T-helper 1 cell treated with Interleukin-12 subunit alpha and Interleukin-12 subunit beta and Interleukin-4 antibody, amounts not matched to agents 30 ng/mL and 1 ng/mL, for 36 hours (primary cell): ENCODE results near the gene DKC1. TPM values are rescaled to one million over a fixed set of nuclear protein-coding genes. Genes with fewer than 3 reads are reported as not detected.
"Not testable (repeated sequence)": the region's sequence is repeated elsewhere in the genome, so short reads cannot be mapped to it uniquely, and the experiment has no call there.

Experiments used
- intact Hi-C: fragments of 100-400 bp; cut with micrococcal nuclease; formaldehyde crosslinking; loops from one replicate; pipeline ENCODE4 v1.15.1; 2024
- total RNA-seq: library from RNA; stranded (reverse); gene quantifications from 2 replicates; pipeline ENCODE4 v1.2.3, GENCODE V29; 2022

DKC1 gene
- total RNA-seq, 1 donor from 2014 or later: 86.0 TPM

DNA sequence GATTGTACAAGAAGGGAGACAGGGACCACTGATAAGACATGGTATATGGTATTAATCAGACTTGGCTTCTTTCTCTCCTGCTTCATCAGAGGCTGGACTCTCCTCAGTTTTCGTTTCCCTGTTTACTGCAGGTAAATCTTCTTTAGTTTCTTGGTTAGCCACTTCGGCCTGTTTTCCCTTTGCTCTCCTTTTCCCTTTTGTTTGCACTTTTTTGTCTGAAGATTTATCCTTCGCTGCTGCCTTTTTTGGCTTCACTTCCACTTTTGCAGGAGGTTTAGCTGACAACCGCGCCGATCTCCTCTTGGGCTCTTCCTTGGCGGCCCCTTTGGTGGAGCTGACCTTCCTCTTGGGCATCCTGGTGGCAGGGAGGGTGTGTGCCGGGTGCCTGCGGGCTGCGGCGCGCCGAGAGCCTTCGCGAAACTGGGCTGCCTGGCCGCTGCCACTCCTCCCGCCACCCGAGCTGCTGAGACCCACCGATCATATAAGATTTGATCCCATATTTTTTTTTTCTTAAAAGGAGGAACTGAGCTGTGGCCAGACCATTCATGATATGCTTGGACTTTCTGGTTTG lies 54.5 kb downstream of the DKC1 start:
- intact Hi-C loops: not testable (repeated sequence)

DNA sequence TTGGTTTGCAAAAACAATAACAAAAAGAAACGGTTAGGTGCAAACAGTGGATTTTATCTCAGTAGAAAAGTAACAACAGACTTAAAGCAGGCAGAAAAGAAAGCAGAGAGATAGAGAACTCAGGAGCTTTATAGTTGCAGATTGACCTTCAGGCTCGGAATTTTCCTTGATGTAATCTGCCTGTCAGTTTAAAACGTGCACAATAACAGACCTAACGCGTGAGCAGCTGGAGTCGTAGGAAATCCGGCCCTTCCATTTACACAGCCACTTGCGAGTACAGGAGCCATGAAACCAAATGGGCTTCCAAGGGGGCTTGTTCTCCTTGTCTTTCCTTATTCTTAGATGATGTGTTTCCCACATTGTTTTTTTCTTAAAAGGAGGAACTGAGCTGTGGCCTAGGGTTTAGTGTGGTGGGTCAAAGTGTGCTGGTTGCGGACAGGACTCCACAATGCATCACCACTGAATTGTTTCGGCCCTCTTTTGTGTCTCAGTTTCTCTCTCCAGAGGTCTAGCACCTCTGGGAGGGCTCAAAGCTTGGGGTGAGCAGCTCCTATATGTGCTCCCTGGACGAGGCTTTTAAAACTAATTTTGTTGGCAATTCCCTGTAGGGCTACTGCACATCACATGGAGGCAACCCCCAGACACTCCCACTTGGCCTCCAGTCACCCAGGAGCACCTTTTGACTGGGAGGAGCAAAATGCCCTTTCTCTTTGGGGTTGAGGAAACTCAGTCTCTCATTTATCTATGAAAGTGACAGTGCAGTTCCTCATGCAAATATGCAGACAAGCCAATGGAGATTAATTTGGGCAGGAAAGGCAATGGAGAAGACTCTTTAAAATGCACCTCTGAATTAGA lies 56.5 kb downstream of the DKC1 start:
- intact Hi-C loops: no loop called here

DNA sequence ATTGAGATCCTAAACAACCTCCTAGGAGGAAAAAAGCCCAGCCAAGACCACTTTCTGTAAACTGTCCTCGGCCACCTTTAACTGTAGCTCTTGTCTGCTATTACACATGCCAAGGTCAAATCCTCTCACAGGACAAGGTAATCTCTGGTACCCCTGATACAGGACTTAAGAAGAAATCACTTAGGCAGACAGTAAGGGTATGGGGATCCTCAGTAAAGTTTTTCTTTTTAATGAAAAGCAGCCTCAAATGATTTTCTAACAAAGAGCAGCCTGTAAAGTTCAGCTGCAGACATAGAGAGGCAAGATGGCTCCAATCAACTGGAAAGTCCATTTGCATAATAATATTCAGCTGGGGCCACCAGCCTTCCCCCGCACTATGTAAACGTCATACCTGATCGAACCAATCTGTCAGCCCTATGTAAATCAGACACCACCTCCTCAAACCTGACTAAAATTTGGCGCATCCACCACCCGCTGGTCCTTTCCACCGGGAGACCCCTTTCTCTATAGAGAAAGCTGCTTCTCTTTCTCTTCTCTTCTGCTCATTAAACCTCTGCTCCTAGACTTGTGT lies 57.2 kb downstream of the DKC1 start:
- intact Hi-C loops: no loop called here

DNA sequence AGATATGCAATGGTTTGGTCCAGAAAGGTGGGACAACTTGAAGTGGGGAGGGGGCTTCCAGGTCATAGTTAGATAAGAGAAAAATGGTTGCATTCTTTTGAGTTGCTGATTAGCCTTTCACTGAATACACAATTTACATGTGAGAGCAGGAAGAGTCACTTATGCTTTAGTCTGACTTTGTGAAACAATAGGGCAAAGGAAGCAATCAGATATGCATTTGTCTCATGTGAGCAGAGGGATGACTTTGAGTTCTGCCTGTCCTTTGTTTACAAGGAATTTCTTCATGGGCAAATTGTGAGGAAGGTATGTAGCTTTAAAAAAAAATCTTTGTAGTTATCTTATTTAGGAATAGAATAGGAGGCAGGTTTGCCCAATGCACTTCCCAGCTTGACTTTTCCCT lies 58.9 kb downstream of the DKC1 start:
- intact Hi-C loops: no loop called here

DNA sequence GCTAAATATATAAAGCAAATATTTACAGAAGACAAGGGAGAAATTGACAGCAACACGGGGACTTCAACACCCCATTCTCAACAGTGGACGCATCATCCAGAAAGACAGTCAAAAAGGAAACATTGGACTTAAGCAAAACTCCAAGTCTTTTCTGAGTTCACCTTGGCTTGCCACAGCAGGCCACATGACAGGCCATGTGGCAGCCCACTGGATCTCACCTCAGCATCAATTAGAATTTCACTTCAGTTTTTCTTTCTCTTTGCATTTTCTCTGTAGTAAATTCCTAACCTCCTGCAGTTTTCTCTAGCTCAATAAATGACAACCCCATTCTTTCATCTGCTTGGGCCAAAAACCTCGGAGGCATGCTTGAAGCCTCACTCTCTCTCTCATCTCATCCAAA lies 59.4 kb downstream of the DKC1 start:
- intact Hi-C loops: no loop called here

DNA sequence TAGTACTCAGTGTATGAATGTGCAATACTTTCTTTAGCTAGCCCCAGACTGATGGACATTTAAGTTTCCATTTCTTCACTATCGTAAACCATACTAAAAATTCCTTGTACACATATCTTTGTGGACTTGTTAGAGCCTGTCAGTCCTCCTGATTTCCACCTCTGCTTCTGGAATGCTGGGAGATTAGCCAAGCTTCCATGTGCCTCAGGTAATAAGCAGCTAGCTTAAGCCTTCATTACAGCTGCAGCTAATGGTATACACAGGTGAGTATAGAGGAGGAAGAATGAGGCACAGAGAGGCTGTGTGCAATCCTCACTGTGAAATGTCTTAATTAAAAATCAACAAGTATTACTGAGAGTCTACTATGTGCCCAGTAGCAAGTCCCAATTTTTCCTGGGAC lies 62.0 kb downstream of the DKC1 start:
- intact Hi-C loops: loop anchor here (5.0 kb wide), 1 partner anchor 107 kb away; no protein-coding TSS in a partner anchor

DNA sequence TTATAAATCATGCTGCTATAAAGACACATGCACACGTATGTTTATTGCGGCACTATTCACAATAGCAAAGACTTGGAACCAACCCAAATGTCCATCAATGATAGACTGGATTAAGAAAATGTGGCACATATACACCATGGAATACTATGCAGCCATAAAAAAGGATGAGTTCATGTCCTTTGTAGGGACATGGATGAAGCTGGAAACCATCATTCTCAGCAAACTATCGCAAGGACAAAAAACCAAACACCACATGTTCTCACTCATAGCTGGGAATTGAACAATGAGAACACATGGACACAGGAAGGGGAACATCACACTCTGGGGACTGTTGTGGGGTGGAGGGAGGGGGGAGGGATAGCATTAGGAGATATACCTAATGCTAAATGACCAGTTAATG lies 62.9 kb downstream of the DKC1 start:
- intact Hi-C loops: loop anchor here (5.0 kb wide), 1 partner anchor 108 kb away; no protein-coding TSS in a partner anchor

Other genes starting within 250 kb of the DKC1 start
- gene FAM3A, start 246.6 kb upstream of the DKC1 start, total RNA-seq: 30.9 and 31.0 TPM in 2 replicates
- 70.1 and 72.7 TPM in 2 replicates for gene G6PD, start 216.0 kb upstream of the DKC1 start, total RNA-seq
- gene IKBKG, start 215.2 kb upstream of the DKC1 start, total RNA-seq: 47.7 and 47.9 TPM in 2 replicates
- not detected in 2 replicates for gene CTAG1A, start 177.7 kb upstream of the DKC1 start, total RNA-seq
- not detected in 2 replicates for gene CTAG1B, start 143.6 kb upstream of the DKC1 start, total RNA-seq
- not detected in 2 replicates for gene CTAG2, start 109.3 kb upstream of the DKC1 start, total RNA-seq
- gene GAB3, start 11.8 kb upstream of the DKC1 start, total RNA-seq: 26.4 and 32.1 TPM in 2 replicates
- 46.1 and 47.4 TPM in 2 replicates for gene MPP1, start 42.6 kb downstream of the DKC1 start, total RNA-seq
- gene SMIM9, start 71.8 kb downstream of the DKC1 start, total RNA-seq: not detected in 2 replicates
- gene F8A1, start 123.5 kb downstream of the DKC1 start, total RNA-seq: 20.0 and 21.5 TPM in 2 replicates